HCT116 (cell line): ENCODE measurements around the gene EHD3. TPM values are rescaled to one million over a fixed set of nuclear protein-coding genes. Genes with fewer than 3 reads are reported as not detected.

Experiments
- ATAC-seq: fragments of 200-7000 bp; cut with Tn5 transposase; 2 replicates; pipeline ENCODE4 v1.9.1; 2020; ENCODE audit warnings: mild to moderate bottlenecking, moderate library complexity
- BruUV-seq: library from RNA; stranded (reverse); fragments of 400-500 nt; replicated peaks from 2 replicates; lab custom pipeline; 2021; lab: Mats Ljungman, UMichigan
- CTCF ChIA-PET: fragments of 300-600 bp; sonication (Branson Sonifier 250); formaldehyde crosslinking; loops from one replicate; lab custom pipeline; 2021; ENCODE audit warnings: antibody characterized with exemption; lab: Charles Lee
- POLR2A ChIA-PET: fragments of 300-600, 350-600 bp; sonication (Branson Sonifier 250); formaldehyde crosslinking; loops from one replicate; lab custom pipeline; 2021; ENCODE audit warnings: antibody characterized with exemption; lab: Charles Lee
- RAD21 ChIA-PET, 2 experiments: fragments of 300-600 bp; sonication (Branson Sonifier 250); formaldehyde crosslinking; loops; one replicate each; lab custom pipeline; 2023; ENCODE audit warnings: low total read pairs in 2 of 2; ENCODE audit not compliant: uncharacterized antibody in 2 of 2, unreplicated experiment in 2 of 2, low non-redundant PET in 1 of 2; lab: Charles Lee
- DNase-seq: peaks from one replicate; pipeline ENCODE4 v3.0.0-alpha.2; 2010; ENCODE audit warnings: low read depth, low spot score
- H2AFZ ChIP-seq: fragments of 200-600 bp; shearing (Covaris generic), sonication (generic); 2 replicates; pipeline ENCODE4 v1.6.1; 2017; ENCODE audit warnings: low read depth, mixed run types, mixed read lengths, antibody characterized with exemption, low read length; ENCODE audit not compliant: poor library complexity, severe bottlenecking
- H3K27ac ChIP-seq: 2 replicates; pipeline ENCODE4 v1.5.1; 2012; ENCODE audit warnings: low read depth, low read length
- H3K27me3 ChIP-seq: fragments of 200-600 bp; sonication (generic); 2 replicates; pipeline ENCODE4 v1.6.1; 2016; ENCODE audit warnings: mixed run types, low read length, mixed read lengths; ENCODE audit not compliant: insufficient read depth
- H3K36me3 ChIP-seq, 2 experiments: fragments of 200-500 bp in 1 of 2; fragments of 200-600 bp in 1 of 2; sonication (Bioruptor generic) in 1 of 2; sonication (generic) in 1 of 2; 2 replicates each; pipeline versions ENCODE4 v1.5.1 to v1.6.1; 2014 to 2016; ENCODE audit warnings: low read length in 2 of 2, inconsistent platforms in 1 of 2, mixed read lengths in 1 of 2, mixed run types in 1 of 2; ENCODE audit not compliant: insufficient read depth in 2 of 2, control insufficient read depth in 1 of 2
- H3K4me1 ChIP-seq, 2 experiments: fragments of 200-600 bp in 1 of 2; sonication (generic) in 1 of 2; 2 replicates each; pipeline versions ENCODE4 v1.5.1 to v1.6.1; 2012 to 2017; ENCODE audit warnings: low read length in 2 of 2, inconsistent platforms in 1 of 2, mild to moderate bottlenecking in 1 of 2, mixed read lengths in 1 of 2, mixed run types in 1 of 2, moderate library complexity in 1 of 2; ENCODE audit not compliant: insufficient read depth in 2 of 2, control insufficient read depth in 1 of 2
- H3K4me2 ChIP-seq: fragments of 200-600 bp; sonication (generic); 2 replicates; pipeline ENCODE4 v1.6.1; 2017; ENCODE audit warnings: mixed run types, low read length, mixed read lengths
- H3K4me3 ChIP-seq, 2 experiments: fragments of 200-600 bp in 1 of 2; sonication (generic) in 1 of 2; replicated peaks in 1 of 2; 2 replicates each; pipeline ENCODE4 v1.5.1; 2011 to 2016; ENCODE audit warnings: low read length in 2 of 2, control low read depth in 1 of 2, low read depth in 1 of 2, mild to moderate bottlenecking in 1 of 2, mixed read lengths in 1 of 2, mixed run types in 1 of 2
- H3K79me2 ChIP-seq: fragments of 200-600 bp; sonication (generic); 2 replicates; pipeline ENCODE4 v1.6.1; 2017; ENCODE audit warnings: mild to moderate bottlenecking, mixed run types, low read length, moderate library complexity, mixed read lengths; ENCODE audit not compliant: insufficient read depth
- H3K9ac ChIP-seq: fragments of 200-600 bp; sonication (generic); 2 replicates; pipeline ENCODE4 v1.6.1; 2016; ENCODE audit warnings: low read length, mixed read lengths
- H3K9me2 ChIP-seq: fragments of 200-600 bp; sonication (generic), shearing (Covaris generic); 2 replicates; pipeline ENCODE4 v1.6.1; 2017; ENCODE audit warnings: mixed run types, mild to moderate bottlenecking, moderate library complexity; ENCODE audit not compliant: insufficient read depth
- H3K9me3 ChIP-seq, 2 experiments: fragments of 200-500 bp in 1 of 2; fragments of 200-600 bp in 1 of 2; sonication (Bioruptor generic) in 1 of 2; sonication (generic) in 1 of 2; 2 replicates each; pipeline ENCODE4 v1.6.1; 2014 to 2017; ENCODE audit warnings: low read length in 2 of 2, mixed read lengths in 2 of 2, inconsistent platforms in 1 of 2, low read depth in 1 of 2, mild to moderate bottlenecking in 1 of 2, mixed run types in 1 of 2, moderate library complexity in 1 of 2; ENCODE audit not compliant: control insufficient read depth in 1 of 2, insufficient read depth in 1 of 2
- H4K20me1 ChIP-seq: fragments of 200-600 bp; sonication (generic), shearing (Covaris generic); 2 replicates; pipeline ENCODE4 v1.6.1; 2017; ENCODE audit warnings: mixed run types, mild to moderate bottlenecking, moderate library complexity; ENCODE audit not compliant: insufficient read depth
- EZH2 ChIP-seq: fragments of 200-600 bp; sonication (generic); IDR thresholded peaks from 2 replicates; pipeline ENCODE4 v1.6.1; 2017; ENCODE audit warnings: antibody characterized with exemption, mixed run types
- RAD21 ChIP-seq: IDR thresholded peaks from 2 replicates; pipeline ENCODE4 v1.6.1; 2012; ENCODE audit warnings: low read depth, mild to moderate bottlenecking
- SP1 ChIP-seq: IDR thresholded peaks from 2 replicates; pipeline ENCODE4 v1.6.1; 2012; ENCODE audit warnings: low read depth
- TCF7L2 ChIP-seq: IDR thresholded peaks from 2 replicates; pipeline ENCODE4 v1.7.0; 2011; ENCODE audit warnings: borderline replicate concordance, inconsistent platforms; ENCODE audit not compliant: insufficient read depth, insufficient read length; ENCODE audit errors: extremely low read depth
- YY1 ChIP-seq: IDR thresholded peaks from 2 replicates; pipeline ENCODE4 v1.6.1; 2011; ENCODE audit warnings: low read length, low read depth, moderate library complexity, mild to moderate bottlenecking; ENCODE audit not compliant: insufficient replicate concordance; ENCODE audit errors: extremely low read depth
- ZNF274 ChIP-seq: fragments of 200-500 bp; sonication (Bioruptor generic); IDR thresholded peaks from 2 replicates; pipeline ENCODE4 v1.6.1; 2014; ENCODE audit warnings: mild to moderate bottlenecking, low read depth, low read length, inconsistent platforms
- intact Hi-C: fragments of 100-400 bp; cut with micrococcal nuclease; formaldehyde crosslinking; loops from 2 replicates; pipeline ENCODE4 v1.10.0; 2022
- total RNA-seq: library from RNA; stranded (reverse); gene quantifications from one replicate; pipeline ENCODE4 v1.2.1, GENCODE V29; 2021; ENCODE audit not compliant: unreplicated experiment
- TF ChIP-seq, protein P1 (sequence below): IDR thresholded peaks from 2 replicates; pipeline ENCODE4 v1.6.1; 2012; ENCODE audit warnings: low read depth
- TF ChIP-seq, protein P2 (sequence below): IDR thresholded peaks from 2 replicates; pipeline ENCODE4 v1.6.1; 2012
- TF ChIP-seq, protein P3 (sequence below), 3 experiments: fragments of 200-600 bp in 1 of 3; sonication (generic) in 1 of 3; IDR thresholded peaks in 2 of 3; conservative IDR thresholded peaks in 1 of 3; 2 replicates each; pipeline ENCODE4 v1.5.1; 2012 to 2017; ENCODE audit warnings: low read depth in 2 of 3, low read length in 2 of 3, antibody characterized with exemption in 1 of 3, borderline replicate concordance in 1 of 3, control low read depth in 1 of 3, mild to moderate bottlenecking in 1 of 3, mixed read lengths in 1 of 3, mixed run types in 1 of 3, moderate library complexity in 1 of 3; ENCODE audit not compliant: insufficient read depth in 1 of 3

Gene EHD3
- total RNA-seq, 1 experiment from 2014 or later = not detected

DNA sequence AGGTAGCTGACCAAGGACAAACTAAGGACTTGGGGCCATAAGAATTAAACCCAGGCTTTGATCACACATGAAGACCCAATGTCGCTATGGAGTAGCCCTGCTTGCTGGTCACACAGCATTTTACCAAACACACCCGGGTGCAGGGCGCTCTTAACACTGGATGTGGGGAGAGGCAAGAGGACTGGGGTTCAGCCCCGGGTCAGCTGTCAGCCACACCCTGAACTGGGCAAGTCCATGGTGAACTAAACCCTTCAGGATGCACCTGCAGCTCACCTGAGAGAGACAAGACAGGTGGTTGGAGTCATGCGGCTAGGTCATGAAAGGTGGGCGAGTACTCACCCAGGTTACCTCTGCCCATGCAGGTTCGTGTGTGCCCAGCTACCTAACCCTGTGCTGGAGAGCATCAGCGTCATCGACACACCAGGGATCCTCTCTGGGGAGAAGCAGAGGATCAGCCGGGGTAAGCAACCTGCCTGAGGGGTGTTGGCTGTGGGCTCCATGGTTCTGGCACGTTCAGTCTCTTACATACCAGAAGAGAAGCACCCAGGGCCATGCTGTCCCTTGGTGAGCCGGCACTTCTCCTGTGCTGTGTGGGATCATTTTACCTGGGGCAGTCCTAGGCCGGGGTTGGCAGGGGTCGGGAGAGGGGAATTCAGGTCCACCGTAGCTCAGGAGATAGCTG is 15.2 kb downstream of the EHD3 start:
- POLR2A ChIA-PET = no interaction called here

More for the DNA sequence above, 15.2 kb downstream of the EHD3 start:
- Histone ChIP-seq H3K9ac (no peak overlapping the region), H2AFZ (no peak overlapping the region), H3K9me3 (no peaks in the 10 kb centered on the region), H3K9me2 (no peaks in the 10 kb centered on the region), H4K20me1 (no peaks in the 10 kb centered on the region), H3K4me3 (no peak overlapping the region), H3K36me3 (no peaks in the 10 kb centered on the region), H3K27ac (no peak overlapping the region), H3K4me1 (no peaks in the 10 kb centered on the region), H3K79me2 (no peaks in the 10 kb centered on the region), H3K4me2 (no peak overlapping the region), H3K27me3 (no peaks in the 10 kb centered on the region)
- ATAC-seq (no peak), DNase-seq (no peak)
- TF ChIP-seq, protein P1, sequence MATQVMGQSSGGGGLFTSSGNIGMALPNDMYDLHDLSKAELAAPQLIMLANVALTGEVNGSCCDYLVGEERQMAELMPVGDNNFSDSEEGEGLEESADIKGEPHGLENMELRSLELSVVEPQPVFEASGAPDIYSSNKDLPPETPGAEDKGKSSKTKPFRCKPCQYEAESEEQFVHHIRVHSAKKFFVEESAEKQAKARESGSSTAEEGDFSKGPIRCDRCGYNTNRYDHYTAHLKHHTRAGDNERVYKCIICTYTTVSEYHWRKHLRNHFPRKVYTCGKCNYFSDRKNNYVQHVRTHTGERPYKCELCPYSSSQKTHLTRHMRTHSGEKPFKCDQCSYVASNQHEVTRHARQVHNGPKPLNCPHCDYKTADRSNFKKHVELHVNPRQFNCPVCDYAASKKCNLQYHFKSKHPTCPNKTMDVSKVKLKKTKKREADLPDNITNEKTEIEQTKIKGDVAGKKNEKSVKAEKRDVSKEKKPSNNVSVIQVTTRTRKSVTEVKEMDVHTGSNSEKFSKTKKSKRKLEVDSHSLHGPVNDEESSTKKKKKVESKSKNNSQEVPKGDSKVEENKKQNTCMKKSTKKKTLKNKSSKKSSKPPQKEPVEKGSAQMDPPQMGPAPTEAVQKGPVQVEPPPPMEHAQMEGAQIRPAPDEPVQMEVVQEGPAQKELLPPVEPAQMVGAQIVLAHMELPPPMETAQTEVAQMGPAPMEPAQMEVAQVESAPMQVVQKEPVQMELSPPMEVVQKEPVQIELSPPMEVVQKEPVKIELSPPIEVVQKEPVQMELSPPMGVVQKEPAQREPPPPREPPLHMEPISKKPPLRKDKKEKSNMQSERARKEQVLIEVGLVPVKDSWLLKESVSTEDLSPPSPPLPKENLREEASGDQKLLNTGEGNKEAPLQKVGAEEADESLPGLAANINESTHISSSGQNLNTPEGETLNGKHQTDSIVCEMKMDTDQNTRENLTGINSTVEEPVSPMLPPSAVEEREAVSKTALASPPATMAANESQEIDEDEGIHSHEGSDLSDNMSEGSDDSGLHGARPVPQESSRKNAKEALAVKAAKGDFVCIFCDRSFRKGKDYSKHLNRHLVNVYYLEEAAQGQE = no peak
- TF ChIP-seq RAD21 (no peak), EZH2 (no peak), SP1 (no peak), YY1 (no peak), TCF7L2 (no peak), ZNF274 (no peak)
- TF ChIP-seq, protein P2, sequence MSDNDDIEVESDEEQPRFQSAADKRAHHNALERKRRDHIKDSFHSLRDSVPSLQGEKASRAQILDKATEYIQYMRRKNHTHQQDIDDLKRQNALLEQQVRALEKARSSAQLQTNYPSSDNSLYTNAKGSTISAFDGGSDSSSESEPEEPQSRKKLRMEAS = no peak
- TF ChIP-seq, protein P3, sequence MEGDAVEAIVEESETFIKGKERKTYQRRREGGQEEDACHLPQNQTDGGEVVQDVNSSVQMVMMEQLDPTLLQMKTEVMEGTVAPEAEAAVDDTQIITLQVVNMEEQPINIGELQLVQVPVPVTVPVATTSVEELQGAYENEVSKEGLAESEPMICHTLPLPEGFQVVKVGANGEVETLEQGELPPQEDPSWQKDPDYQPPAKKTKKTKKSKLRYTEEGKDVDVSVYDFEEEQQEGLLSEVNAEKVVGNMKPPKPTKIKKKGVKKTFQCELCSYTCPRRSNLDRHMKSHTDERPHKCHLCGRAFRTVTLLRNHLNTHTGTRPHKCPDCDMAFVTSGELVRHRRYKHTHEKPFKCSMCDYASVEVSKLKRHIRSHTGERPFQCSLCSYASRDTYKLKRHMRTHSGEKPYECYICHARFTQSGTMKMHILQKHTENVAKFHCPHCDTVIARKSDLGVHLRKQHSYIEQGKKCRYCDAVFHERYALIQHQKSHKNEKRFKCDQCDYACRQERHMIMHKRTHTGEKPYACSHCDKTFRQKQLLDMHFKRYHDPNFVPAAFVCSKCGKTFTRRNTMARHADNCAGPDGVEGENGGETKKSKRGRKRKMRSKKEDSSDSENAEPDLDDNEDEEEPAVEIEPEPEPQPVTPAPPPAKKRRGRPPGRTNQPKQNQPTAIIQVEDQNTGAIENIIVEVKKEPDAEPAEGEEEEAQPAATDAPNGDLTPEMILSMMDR (IDR thresholded peaks at IDR 0.05 in 2 of 3, conservative IDR thresholded peaks at IDR 0.05 in 1 of 3; ENCODE audit: borderline replicate concordance in 1 of 3, insufficient read depth in 1 of 3, low read depth in 2 of 3, low read length in 2 of 3) = no peak
- no TSS peak for BruUV-seq
- intact Hi-C loops = no loop called here
- ChIA-PET RAD21 (no interaction called here), CTCF (no interaction called here)
